Colonic mucosa (tissue), 4 donors: ENCODE data around the gene TMED10. TPM values are rescaled to one million over a fixed set of nuclear protein-coding genes. Genes with fewer than 3 reads are reported as not detected.

Experiments used
- DNase-seq: peaks from one replicate; pipeline ENCODE4 v3.0.0-alpha.2; 2020
- H3K27ac ChIP-seq: fragments of 200-600 bp; one replicate; pipeline ENCODE4 v1.8.0; 2021
- H3K27me3 ChIP-seq: fragments of 200-600 bp; one replicate; pipeline ENCODE4 v1.8.0; 2021
- H3K36me3 ChIP-seq: fragments of 200-600 bp; one replicate; pipeline ENCODE4 v1.8.0; 2021
- H3K4me1 ChIP-seq: fragments of 200-600 bp; one replicate; pipeline ENCODE4 v1.8.0; 2021; ENCODE audit warnings: mild to moderate bottlenecking
- H3K4me3 ChIP-seq: fragments of 200-600 bp; one replicate; pipeline ENCODE4 v1.8.0; 2021
- H3K9ac ChIP-seq, 2 donors: one replicate each; pipeline ENCODE4 v1.7.0; 2013; ENCODE audit warnings: control low read depth in 2 of 2, low read depth in 2 of 2, low read length in 2 of 2
- H3K9me3 ChIP-seq: fragments of 200-600 bp; one replicate; pipeline ENCODE4 v1.8.0; 2021
- intact Hi-C: fragments of 100-400 bp; cut with DNase I; formaldehyde crosslinking; loops from one replicate; pipeline ENCODE4 v1.14.1; 2022
- total RNA-seq, 2 donors: library from RNA; stranded (reverse); fragmentation: NEBNext Ultra II Directional in 1 of 2; extraction: Animal tissue kit (Norgen Biotek cat#: 25700) in 1 of 2; gene quantifications; one replicate each; pipeline ENCODE4 v1.2.1, GENCODE V29; 2021
- TF ChIP-seq, protein P1 (sequence below): fragments of 200-600 bp; IDR thresholded peaks from one replicate; pipeline ENCODE4 v1.8.0; 2022; ENCODE audit warnings: antibody characterized with exemption, mild to moderate bottlenecking
- donor health status: healthy.
- donor health status: DM: no; HTN: no; CAD: no.
- donor health status: DM: no; HTN: no; CAD: no.

TMED10 gene
- total RNA-seq, 2 donors from 2014 or later, result 387 to 432 TPM

DNA sequence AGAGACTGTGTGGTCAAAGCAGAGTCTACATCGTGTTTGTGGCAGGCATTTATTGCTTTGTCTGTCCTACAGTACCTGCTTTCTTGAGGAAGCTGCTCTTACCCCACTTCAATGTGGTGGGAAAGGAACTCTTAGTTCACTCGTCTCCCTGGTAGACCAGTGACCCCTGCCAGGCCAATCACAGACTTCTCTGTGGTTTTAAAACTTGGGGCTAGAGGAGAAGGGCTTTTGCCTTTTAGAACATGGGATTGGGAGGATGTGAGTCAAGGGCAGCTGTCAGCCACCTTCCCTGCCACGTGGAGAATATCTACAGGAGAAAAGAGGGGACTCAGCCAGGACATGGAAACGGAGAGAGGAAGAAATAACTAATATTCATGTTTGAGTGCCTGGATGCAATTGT lies 36.8 kb upstream of the TMED10 start:
- TF ChIP-seq, protein P1, sequence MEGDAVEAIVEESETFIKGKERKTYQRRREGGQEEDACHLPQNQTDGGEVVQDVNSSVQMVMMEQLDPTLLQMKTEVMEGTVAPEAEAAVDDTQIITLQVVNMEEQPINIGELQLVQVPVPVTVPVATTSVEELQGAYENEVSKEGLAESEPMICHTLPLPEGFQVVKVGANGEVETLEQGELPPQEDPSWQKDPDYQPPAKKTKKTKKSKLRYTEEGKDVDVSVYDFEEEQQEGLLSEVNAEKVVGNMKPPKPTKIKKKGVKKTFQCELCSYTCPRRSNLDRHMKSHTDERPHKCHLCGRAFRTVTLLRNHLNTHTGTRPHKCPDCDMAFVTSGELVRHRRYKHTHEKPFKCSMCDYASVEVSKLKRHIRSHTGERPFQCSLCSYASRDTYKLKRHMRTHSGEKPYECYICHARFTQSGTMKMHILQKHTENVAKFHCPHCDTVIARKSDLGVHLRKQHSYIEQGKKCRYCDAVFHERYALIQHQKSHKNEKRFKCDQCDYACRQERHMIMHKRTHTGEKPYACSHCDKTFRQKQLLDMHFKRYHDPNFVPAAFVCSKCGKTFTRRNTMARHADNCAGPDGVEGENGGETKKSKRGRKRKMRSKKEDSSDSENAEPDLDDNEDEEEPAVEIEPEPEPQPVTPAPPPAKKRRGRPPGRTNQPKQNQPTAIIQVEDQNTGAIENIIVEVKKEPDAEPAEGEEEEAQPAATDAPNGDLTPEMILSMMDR, result no peak
- DNase-seq, result no peak
- intact Hi-C loops, result no loop called here

DNA sequence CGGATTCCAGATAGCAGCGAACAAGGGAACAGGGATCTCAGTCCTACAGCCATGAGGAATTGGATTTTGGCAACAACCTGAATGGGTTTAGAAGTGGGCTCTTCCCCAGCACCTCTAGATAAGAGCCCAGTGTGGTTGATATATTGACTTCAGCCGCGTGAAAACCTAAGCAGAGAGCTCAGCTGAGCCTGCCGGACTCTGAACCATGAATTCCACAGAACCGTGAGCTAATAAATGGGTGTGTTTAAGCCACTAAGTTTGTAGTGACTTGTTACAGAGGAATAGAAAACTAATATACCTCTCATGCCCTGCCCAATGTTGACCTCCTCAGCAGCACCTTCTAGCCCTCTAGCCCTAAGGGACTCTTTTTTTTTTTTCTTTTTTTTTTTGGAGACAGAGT lies 32.4 kb upstream of the TMED10 start:
- H3K9me3 ChIP-seq, result no peaks in the 10 kb centered on the region
- H3K4me3 ChIP-seq, result no peak overlapping the region
- no peaks in the 10 kb centered on the region for H3K27me3 ChIP-seq
- H3K27ac ChIP-seq, result no peak overlapping the region
- no peak for DNase-seq
- H3K9ac ChIP-seq, result no peak overlapping the region
- no peaks in the 10 kb centered on the region for H3K36me3 ChIP-seq
- peaks cover 5% of the 10 kb centered on the region for H3K4me1 ChIP-seq
- TF ChIP-seq, protein P1, result no peak
- intact Hi-C loops, result no loop called here

More for the DNA sequence above, 36.8 kb upstream of the TMED10 start:
- Histone ChIP-seq H3K9ac (no peak overlapping the region), H3K4me1 (no peaks in the 10 kb centered on the region), H3K27ac (no peak overlapping the region), H3K36me3 (no peaks in the 10 kb centered on the region), H3K9me3 (no peaks in the 10 kb centered on the region), H3K4me3 (no peak overlapping the region), H3K27me3 (no peaks in the 10 kb centered on the region)

DNA sequence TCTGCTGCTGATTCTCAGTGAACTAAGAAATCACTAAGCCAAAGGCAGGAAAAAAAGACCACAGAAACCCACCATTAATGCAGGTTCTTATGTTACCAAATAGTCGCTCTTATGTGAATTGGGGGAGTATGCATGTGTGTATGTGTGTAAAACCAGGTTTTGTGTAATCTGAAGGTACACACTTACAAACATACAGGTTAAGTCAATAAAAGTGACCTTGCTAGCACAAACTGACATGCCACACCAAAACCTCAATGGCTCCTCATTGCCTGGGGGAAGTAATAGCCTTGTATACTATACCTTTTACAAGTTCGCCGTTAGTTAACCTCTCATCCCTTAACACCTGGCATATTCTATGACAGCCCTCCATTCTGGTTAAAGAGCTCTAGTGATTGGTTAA lies 29.8 kb upstream of the TMED10 start:
- Histone ChIP-seq H3K9ac (no peak overlapping the region), H3K27me3 (no peaks in the 10 kb centered on the region), H3K4me1 (peaks cover 5% of the 10 kb centered on the region), H3K9me3 (no peaks in the 10 kb centered on the region), H3K36me3 (no peaks in the 10 kb centered on the region), H3K4me3 (no peak overlapping the region), H3K27ac (no peak overlapping the region)
- intact Hi-C loops, result no loop called here
- TF ChIP-seq, protein P1, result no peak
- DNase-seq, result no peak

DNA sequence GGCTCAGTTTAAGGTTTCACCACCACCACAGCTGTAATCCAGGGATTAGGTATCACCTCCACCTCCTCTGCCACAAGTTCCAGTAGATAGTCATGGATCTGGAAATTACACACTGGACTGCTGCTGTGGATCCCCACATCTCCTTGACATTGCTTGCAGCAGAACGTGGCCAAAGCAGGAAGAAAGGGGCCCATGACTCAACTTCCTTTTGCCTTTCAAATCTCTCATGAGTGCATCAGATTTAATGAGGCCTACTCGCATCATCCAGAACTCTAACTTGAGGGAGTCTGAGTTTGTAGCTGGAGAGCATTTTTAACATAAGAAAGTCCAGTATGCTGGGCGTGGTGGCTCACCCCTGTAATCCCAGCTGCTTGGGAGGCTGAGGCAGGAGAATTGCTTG lies 29.2 kb upstream of the TMED10 start:
- intact Hi-C loops, result no loop called here

DNA sequence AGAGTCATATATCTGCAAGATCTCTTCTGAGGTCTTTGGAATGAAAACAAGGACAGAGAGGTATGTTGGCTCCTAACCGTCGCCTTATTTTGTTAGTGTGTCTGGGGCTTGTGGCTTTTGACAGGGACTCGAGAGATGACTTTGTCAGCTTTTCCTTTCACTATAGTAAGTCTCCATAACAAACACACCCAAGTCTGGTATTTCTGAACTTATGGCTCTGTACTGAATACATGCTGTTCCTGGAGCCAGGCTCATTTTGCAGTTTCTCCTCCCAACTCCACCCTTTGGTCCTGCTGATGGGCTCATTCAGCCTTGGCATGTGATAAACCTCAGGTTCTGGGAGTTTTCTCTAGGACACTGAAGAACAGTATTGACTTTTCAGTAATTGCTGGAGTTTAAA lies 27.7 kb upstream of the TMED10 start:
- Histone ChIP-seq H3K4me1 (peaks cover 13% of the 10 kb centered on the region), H3K27ac (peak overlapping the region; percentile 19), H3K4me3 (no peak overlapping the region)

More for the DNA sequence above, 29.2 kb upstream of the TMED10 start:
- no peaks in the 10 kb centered on the region for H3K36me3 ChIP-seq
- no peak overlapping the region for H3K9ac ChIP-seq
- no peak for DNase-seq
- H3K27me3 ChIP-seq, result no peaks in the 10 kb centered on the region
- TF ChIP-seq, protein P1, result no peak
- no peaks in the 10 kb centered on the region for H3K9me3 ChIP-seq
- H3K27ac ChIP-seq, result no peak overlapping the region
- H3K4me3 ChIP-seq, result no peak overlapping the region
- peaks cover 5% of the 10 kb centered on the region for H3K4me1 ChIP-seq

More for the DNA sequence above, 27.7 kb upstream of the TMED10 start:
- peak overlapping the region in 1 of 2 donors; percentile 75 for H3K9ac ChIP-seq
- TF ChIP-seq, protein P1, result no peak
- no peaks in the 10 kb centered on the region for H3K9me3 ChIP-seq
- H3K27me3 ChIP-seq, result no peaks in the 10 kb centered on the region
- no peaks in the 10 kb centered on the region for H3K36me3 ChIP-seq
- intact Hi-C loops, result no loop called here
- peak; percentile 62 for DNase-seq
